Endothelial cell (in vitro differentiated cells): ENCODE data around the gene APCDD1. TPM values are rescaled to one million over a fixed set of nuclear protein-coding genes. Genes with fewer than 3 reads are reported as not detected.

ENCODE experiments used
- DNase-seq: peaks from one replicate; pipeline ENCODE4 v3.0.0; 2021; ENCODE audit warnings: low spot score
- H3K27ac Mint-ChIP-seq: one replicate; pipeline ENCODE4 v1.8.0; 2021; ENCODE audit warnings: mixed read lengths, inconsistent platforms; ENCODE audit not compliant: unreplicated experiment
- H3K27me3 Mint-ChIP-seq: one replicate; pipeline ENCODE4 v1.8.0; 2021; ENCODE audit warnings: mild to moderate bottlenecking, moderate library complexity, mixed read lengths, inconsistent platforms; ENCODE audit not compliant: unreplicated experiment
- H3K36me3 Mint-ChIP-seq: one replicate; pipeline ENCODE4 v1.8.0; 2021; ENCODE audit warnings: mild to moderate bottlenecking, low read depth, mixed read lengths, inconsistent platforms; ENCODE audit not compliant: unreplicated experiment
- H3K4me1 Mint-ChIP-seq: one replicate; pipeline ENCODE4 v1.8.0; 2021; ENCODE audit warnings: mild to moderate bottlenecking, mixed read lengths, inconsistent platforms; ENCODE audit not compliant: unreplicated experiment
- H3K4me3 Mint-ChIP-seq: one replicate; pipeline ENCODE4 v1.8.0; 2021; ENCODE audit warnings: mild to moderate bottlenecking, mixed read lengths, inconsistent platforms; ENCODE audit not compliant: unreplicated experiment
- H3K9me3 Mint-ChIP-seq: one replicate; pipeline ENCODE4 v1.8.0; 2021; ENCODE audit warnings: mixed read lengths, inconsistent platforms; ENCODE audit not compliant: unreplicated experiment
- CTCF ChIP-seq: fragments of 200-600 bp; sonication (generic); IDR thresholded peaks from one replicate; pipeline ENCODE4 v1.5.0; 2021; ENCODE audit warnings: antibody characterized with exemption; ENCODE audit not compliant: unreplicated experiment
- total RNA-seq: library from RNA; stranded (reverse); fragmentation: NEBNext Ultra II Directional; extraction: Animal tissue kit (Norgen Biotek cat#: 25700); gene quantifications from one replicate; pipeline ENCODE4 v1.2.1, GENCODE V29; 2021; ENCODE audit not compliant: unreplicated experiment

Gene APCDD1
- total RNA-seq, 1 donor from 2014 or later: 3.1 TPM

GRCh38 chr18:10473132-10473531, 18.7 kb downstream of the APCDD1 start:
- Mint-ChIP-seq H3K4me1 (peaks cover 23% of the 10 kb centered on the region), H3K27ac (no peak overlapping the region), H3K9me3 (no peaks in the 10 kb centered on the region), H3K4me3 (no peak overlapping the region), H3K36me3 (no peaks in the 10 kb centered on the region), H3K27me3 (peaks cover 2% of the 10 kb centered on the region)
- DNase-seq: no peak
- no peak for TF ChIP-seq CTCF

- Mint-ChIP-seq H3K4me3 (no peak overlapping the region), H3K27me3 (peaks cover 2% of the 10 kb centered on the region), H3K9me3 (no peaks in the 10 kb centered on the region), H3K27ac (no peak overlapping the region), H3K36me3 (no peaks in the 10 kb centered on the region), H3K4me1 (peaks cover 32% of the 10 kb centered on the region)
- no peak for TF ChIP-seq CTCF
- DNase-seq: no peak
Measured at GRCh38 chr18:10474309-10474708, 19.9 kb downstream of the APCDD1 start.

- DNase-seq: no peak
- no peaks in the 10 kb centered on the region for H3K9me3 Mint-ChIP-seq
- no peak for TF ChIP-seq CTCF
- H3K4me3 Mint-ChIP-seq: no peak overlapping the region
- peaks cover 2% of the 10 kb centered on the region for H3K27me3 Mint-ChIP-seq
- H3K4me1 Mint-ChIP-seq: peaks cover 32% of the 10 kb centered on the region
- H3K36me3 Mint-ChIP-seq: no peaks in the 10 kb centered on the region
- H3K27ac Mint-ChIP-seq: no peak overlapping the region
Measured at GRCh38 chr18:10475276-10475653, 20.8 kb downstream of the APCDD1 start.

GRCh38 chr18:10475654-10476291, 21.3 kb downstream of the APCDD1 start:
- Mint-ChIP-seq H3K36me3 (no peaks in the 10 kb centered on the region), H3K27me3 (peaks cover 2% of the 10 kb centered on the region), H3K4me3 (no peak overlapping the region), H3K9me3 (no peaks in the 10 kb centered on the region), H3K4me1 (peaks cover 32% of the 10 kb centered on the region), H3K27ac (no peak overlapping the region)
- TF ChIP-seq CTCF: no peak
- DNase-seq: no peak

GRCh38 chr18:10476338-10476791, 21.9 kb downstream of the APCDD1 start:
- no peak overlapping the region for H3K4me3 Mint-ChIP-seq
- H3K27ac Mint-ChIP-seq: no peak overlapping the region
- no peak for TF ChIP-seq CTCF
- DNase-seq: no peak
- no peaks in the 10 kb centered on the region for H3K9me3 Mint-ChIP-seq
- H3K27me3 Mint-ChIP-seq: peaks cover 2% of the 10 kb centered on the region
- H3K36me3 Mint-ChIP-seq: no peaks in the 10 kb centered on the region
- peaks cover 32% of the 10 kb centered on the region for H3K4me1 Mint-ChIP-seq
